H1 (cell line): ENCODE measurements around the gene CLDND1. TPM values are rescaled to one million over a fixed set of nuclear protein-coding genes. Genes with fewer than 3 reads are reported as not detected.

ENCODE experiments used
- CTCF ChIA-PET: fragments of 300-600 bp; sonication (Branson Sonifier 250); formaldehyde crosslinking; loops from one replicate; lab custom pipeline; 2021; ENCODE audit not compliant: partially characterized antibody; lab: Charles Lee
- POLR2A ChIA-PET: fragments of 300-600 bp; sonication (Branson Sonifier 250); formaldehyde crosslinking; loops from one replicate; lab custom pipeline; 2021; ENCODE audit warnings: inconsistent platforms; ENCODE audit not compliant: partially characterized antibody; lab: Charles Lee
- DNase-seq, 2 experiments: peaks; one replicate each; pipeline versions ENCODE4 v3.0.0 to v3.0.0-alpha.2; 2010 to 2022; ENCODE audit warnings: low spot score in 2 of 2, low read depth in 1 of 2, mixed read lengths in 1 of 2
- FAIRE-seq: peaks from 2 replicates; lab custom pipeline; 2011; peaks lifted over from hg19 to GRCh38; lab: Jason Lieb, UNC
- H2AFZ ChIP-seq: 2 replicates; pipeline ENCODE4 v1.8.1; 2012; ENCODE audit warnings: low read length, inconsistent platforms
- H2AK5ac ChIP-seq: 2 replicates; pipeline ENCODE4 v1.6.1; 2013; ENCODE audit warnings: low read depth, low read length
- H2BK120ac ChIP-seq: replicated peaks from 2 replicates; pipeline ENCODE3; 2013; ENCODE audit warnings: low read depth, low read length, inconsistent platforms
- H2BK12ac ChIP-seq: 2 replicates; pipeline ENCODE4 v1.6.1; 2013; ENCODE audit warnings: low read depth, low read length
- H2BK15ac ChIP-seq: 2 replicates; pipeline ENCODE4 v1.6.1; 2013; ENCODE audit warnings: low read length
- H2BK20ac ChIP-seq: 2 replicates; pipeline ENCODE4 v1.6.1; 2013; ENCODE audit warnings: low read length
- H2BK5ac ChIP-seq: 2 replicates; pipeline ENCODE4 v1.6.1; 2013; ENCODE audit warnings: low read depth, low read length
- H3K14ac ChIP-seq: 2 replicates; pipeline ENCODE4 v1.6.1; 2013; ENCODE audit warnings: inconsistent platforms; ENCODE audit not compliant: insufficient read length
- H3K18ac ChIP-seq: 2 replicates; pipeline ENCODE4 v1.6.1; 2013; ENCODE audit warnings: low read length; ENCODE audit errors: extremely low read depth
- H3K23ac ChIP-seq: 2 replicates; pipeline ENCODE4 v1.6.1; 2013; ENCODE audit warnings: inconsistent platforms; ENCODE audit not compliant: insufficient read length
- H3K23me2 ChIP-seq: 2 replicates; pipeline ENCODE4 v1.6.1; 2013; ENCODE audit warnings: low read depth, low read length
- H3K27ac ChIP-seq: 2 replicates; pipeline ENCODE4 v1.6.1; 2011; ENCODE audit warnings: low read depth, low read length, inconsistent platforms
- H3K27me3 ChIP-seq, 4 experiments: replicated peaks in 1 of 4; 1 replicate in 1 of 4; 2 replicates in 3 of 4; pipeline versions ENCODE4 v1.6.1 to v1.8.1; 2011 to 2013; ENCODE audit warnings: low read length in 3 of 4, mild to moderate bottlenecking in 3 of 4, inconsistent platforms in 2 of 4, mixed read lengths in 2 of 4, moderate library complexity in 1 of 4; ENCODE audit not compliant: control insufficient read depth in 3 of 4, insufficient read depth in 3 of 4; ENCODE audit errors: extremely low read depth in 1 of 4
- H3K36me3 ChIP-seq, 4 experiments: 2 replicates each; pipeline versions ENCODE4 v1.6.1 to v1.8.1; 2011 to 2013; ENCODE audit warnings: mild to moderate bottlenecking in 4 of 4, low read length in 3 of 4, moderate library complexity in 2 of 4, control low read depth in 1 of 4, inconsistent platforms in 1 of 4; ENCODE audit not compliant: insufficient read depth in 4 of 4, control insufficient read depth in 2 of 4
- H3K4ac ChIP-seq: replicated peaks from 2 replicates; pipeline ENCODE3; 2013; ENCODE audit warnings: low read length, low read depth, mixed read lengths, inconsistent platforms; ENCODE audit not compliant: insufficient read length
- H3K4me1 ChIP-seq, 4 experiments: replicated peaks in 1 of 4; 1 replicate in 1 of 4; 2 replicates in 3 of 4; pipeline versions ENCODE4 v1.6.1 to v1.8.1; 2011 to 2013; ENCODE audit warnings: low read length in 3 of 4, inconsistent platforms in 2 of 4, mixed read lengths in 1 of 4; ENCODE audit not compliant: insufficient read depth in 4 of 4, control insufficient read depth in 3 of 4
- H3K4me2 ChIP-seq, 2 experiments: 2 replicates each; pipeline versions ENCODE4 v1.6.1 to v1.8.1; 2011 to 2013; ENCODE audit warnings: low read depth in 2 of 2, low read length in 2 of 2, control low read depth in 1 of 2, inconsistent platforms in 1 of 2, mild to moderate bottlenecking in 1 of 2; ENCODE audit not compliant: insufficient read depth in 1 of 2
- H3K4me3 ChIP-seq, 4 experiments: fragments of 200-600, 300-600 bp in 1 of 4; sonication (generic), shearing (Covaris generic), sonication (Bioruptor Twin) in 1 of 4; 2 replicates each; pipeline versions ENCODE4 v1.5.1 to v1.8.1; 2011 to 2016; ENCODE audit warnings: low read length in 4 of 4, low read depth in 3 of 4, control low read depth in 2 of 4, inconsistent platforms in 2 of 4, mild to moderate bottlenecking in 2 of 4, mixed read lengths in 1 of 4, moderate library complexity in 1 of 4; ENCODE audit not compliant: insufficient read depth in 2 of 4; ENCODE audit errors: extremely low read depth in 1 of 4
- H3K56ac ChIP-seq: replicated peaks from 2 replicates; pipeline ENCODE3; 2013; ENCODE audit warnings: low read depth, mild to moderate bottlenecking, mixed read lengths, low read length, inconsistent platforms; ENCODE audit not compliant: insufficient read length
- H3K79me1 ChIP-seq: 2 replicates; pipeline ENCODE4 v1.6.1; 2013; ENCODE audit warnings: low read depth, low read length, control low read depth
- H3K79me2 ChIP-seq, 2 experiments: 2 replicates each; pipeline versions ENCODE4 v1.6.1 to v1.8.1; 2012 to 2013; ENCODE audit warnings: low read length in 2 of 2, mild to moderate bottlenecking in 2 of 2, inconsistent platforms in 1 of 2; ENCODE audit not compliant: insufficient read depth in 2 of 2, control insufficient read depth in 1 of 2
- H3K9ac ChIP-seq, 4 experiments: replicated peaks in 1 of 4; 1 replicate in 1 of 4; 2 replicates in 3 of 4; pipeline versions ENCODE4 v1.6.1 to v1.8.1; 2011 to 2013; ENCODE audit warnings: low read depth in 3 of 4, low read length in 3 of 4, control low read depth in 2 of 4, mild to moderate bottlenecking in 2 of 4, moderate library complexity in 2 of 4, inconsistent platforms in 1 of 4; ENCODE audit errors: extremely low read depth in 1 of 4
- H3K9me3 ChIP-seq, 2 experiments: 2 replicates each; pipeline versions ENCODE4 v1.6.1 to v1.8.1; 2012 to 2013; ENCODE audit warnings: mild to moderate bottlenecking in 2 of 2, moderate library complexity in 2 of 2, control low read depth in 1 of 2, inconsistent platforms in 1 of 2, low read depth in 1 of 2, low read length in 1 of 2, mixed read lengths in 1 of 2; ENCODE audit not compliant: insufficient read depth in 2 of 2
- H4K20me1 ChIP-seq, 2 experiments: replicated peaks in 1 of 2; 2 replicates each; pipeline versions ENCODE3 to v1.8.1; 2011 to 2013; ENCODE audit warnings: inconsistent platforms in 2 of 2, low read length in 2 of 2, mild to moderate bottlenecking in 1 of 2; ENCODE audit not compliant: insufficient read depth in 2 of 2, control insufficient read depth in 1 of 2
- H4K5ac ChIP-seq: 2 replicates; pipeline ENCODE4 v1.6.1; 2013; ENCODE audit warnings: low read length, low read depth, mixed read lengths, inconsistent platforms; ENCODE audit not compliant: insufficient read length
- H4K8ac ChIP-seq: 2 replicates; pipeline ENCODE4 v1.8.0; 2013; ENCODE audit warnings: mild to moderate bottlenecking, moderate library complexity, low read length, inconsistent platforms; ENCODE audit not compliant: insufficient read depth; ENCODE audit errors: extremely low read depth
- H4K91ac ChIP-seq: replicated peaks from 2 replicates; pipeline ENCODE3; 2013; ENCODE audit warnings: low read length, mixed read lengths, inconsistent platforms; ENCODE audit not compliant: insufficient read length
- BCL11A ChIP-seq, 2 experiments: IDR thresholded peaks; one replicate each; pipeline ENCODE4 v1.6.1; 2011; ENCODE audit warnings: low read depth in 2 of 2, low read length in 2 of 2, mild to moderate bottlenecking in 2 of 2
- CBX5 ChIP-seq: fragments of 300-800, 300-1000 bp; sonication (generic); IDR thresholded peaks from 2 replicates; pipeline ENCODE4 v1.7.1; 2016; ENCODE audit warnings: antibody characterized with exemption, low read length, low read depth
- CHD1 ChIP-seq: IDR thresholded peaks from 2 replicates; pipeline ENCODE4 v1.6.1; 2012; ENCODE audit warnings: low read depth, low read length, improper control_type of control experiment
- CTBP2 ChIP-seq: IDR thresholded peaks from 2 replicates; pipeline ENCODE4 v1.7.0; 2011; ENCODE audit warnings: borderline replicate concordance, mild to moderate bottlenecking, moderate library complexity, mixed read lengths, low read length; ENCODE audit not compliant: insufficient read depth, insufficient read length
- KDM1A ChIP-seq: fragments of 200-600, 300-600 bp; sonication (generic); IDR thresholded peaks from 2 replicates; pipeline ENCODE4 v1.7.1; 2016; ENCODE audit warnings: mild to moderate bottlenecking, low read length, borderline replicate concordance
- POLR2A ChIP-seq, 2 experiments: IDR thresholded peaks; 1 replicate in 1 of 2; 2 replicates in 1 of 2; pipeline ENCODE4 v1.6.1; 2011; ENCODE audit warnings: low read depth in 2 of 2, low read length in 2 of 2, mild to moderate bottlenecking in 2 of 2; ENCODE audit errors: control extremely low read depth in 1 of 2
- POU5F1 ChIP-seq: IDR thresholded peaks from 2 replicates; pipeline ENCODE4 v1.6.1; 2011; ENCODE audit warnings: low read depth, mild to moderate bottlenecking, low read length, moderate library complexity
- SAP30 ChIP-seq: fragments of 300-600 bp; sonication (generic); IDR thresholded peaks from 2 replicates; pipeline ENCODE4 v1.7.1; 2012; ENCODE audit warnings: low read length, moderate library complexity, mild to moderate bottlenecking, inconsistent platforms; ENCODE audit not compliant: insufficient read depth, insufficient replicate concordance
- SIX5 ChIP-seq: IDR thresholded peaks from 2 replicates; pipeline ENCODE4 v1.6.1; 2011; ENCODE audit warnings: mild to moderate bottlenecking, low read depth, low read length
- WGBS, 2 experiments: shearing (Covaris generic) in 1 of 2; methylation state at CpG; one replicate each; pipeline versions ENCODE4 v1.1.6 to v1.1.7; 2013 to 2015; ENCODE audit warnings: low lambda C conversion rate in 2 of 2, mixed read lengths in 2 of 2, inconsistent platforms in 1 of 2, low coverage in 1 of 2, missing lambda C conversion rate in 1 of 2; ENCODE audit not compliant: insufficient replicate concordance in 2 of 2, insufficient coverage in 1 of 2, insufficient read length in 1 of 2; ENCODE audit errors: extremely low coverage in 1 of 2, missing lambda C conversion rate in 1 of 2; 5-methylcytosine and 5-hydroxymethylcytosine counted together
- polyA plus RNA-seq, 7 experiments: library from polyadenylated mRNA; depleted of rRNA in 3 of 7; stranded (reverse) in 5 of 7; unstranded in 2 of 7; fragments of >200 nt in 5 of 7; fragments of 200-250 nt in 2 of 7; gene quantifications; 1 replicate in 5 of 7; 2 replicates in 1 of 7; 4 replicates in 1 of 7; pipeline versions ENCODE4 v1.2.1 to v1.2.3, GENCODE V29; 2011 to 2013; ENCODE audit warnings: missing spikeins in 2 of 7, mixed read lengths in 2 of 7
- total RNA-seq: library from RNA; stranded (reverse); fragmentation: NEBNext Ultra II Directional; extraction: Animal tissue kit (Norgen Biotek cat#: 25700); gene quantifications from 2 replicates; pipeline ENCODE4 v1.2.1, GENCODE V29; 2021
- TF ChIP-seq, protein P1 (sequence below), 3 experiments: IDR thresholded peaks; 1 replicate in 2 of 3; 2 replicates in 1 of 3; pipeline versions ENCODE4 v1.5.1 to v1.6.1; 2011; ENCODE audit warnings: low read length in 3 of 3, mild to moderate bottlenecking in 3 of 3, inconsistent platforms in 2 of 3, low read depth in 1 of 3, moderate library complexity in 1 of 3; ENCODE audit not compliant: insufficient read depth in 1 of 3; ENCODE audit errors: control extremely low read depth in 1 of 3

CLDND1 gene
- total and polyA plus RNA-seq, 2 of the 8 experiments (the other 6 are each of a cell fraction or from before 2014, with no cell fraction given): 68.2 to 152 TPM

DNA sequence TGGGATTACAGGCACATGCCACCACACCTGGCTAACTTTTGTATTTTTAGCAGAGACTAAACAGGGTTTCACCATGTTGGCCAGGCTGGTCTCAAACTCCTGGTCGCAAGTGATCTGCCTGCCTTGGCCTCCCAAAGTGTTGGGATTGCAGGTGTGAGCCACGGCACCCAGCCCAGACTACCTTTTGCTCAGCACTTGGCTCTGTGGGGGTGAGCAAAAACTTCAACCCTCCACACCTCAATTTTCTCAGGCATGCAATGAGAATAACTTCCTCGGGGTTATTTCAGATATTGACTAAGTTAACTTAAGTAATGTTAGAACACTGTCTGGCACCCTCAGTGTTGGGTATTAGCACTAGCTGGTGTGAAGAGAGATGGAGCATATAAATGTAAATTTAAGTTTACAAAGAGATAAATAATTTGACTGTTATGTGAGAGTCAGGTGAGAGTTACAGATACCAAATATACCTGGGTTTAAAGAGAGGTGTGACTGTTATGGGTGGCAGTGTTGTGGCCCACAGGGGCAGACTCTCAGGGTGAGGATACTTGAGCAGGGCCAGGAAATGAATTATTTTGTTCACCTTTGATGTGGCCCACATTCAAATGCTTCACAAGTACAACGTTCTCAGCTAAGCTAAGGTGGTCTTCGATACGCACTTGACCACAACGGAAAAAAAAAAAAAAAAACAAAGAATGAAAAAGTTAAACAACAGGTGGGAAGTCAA, 41.7 kb upstream of the CLDND1 start:
- H2BK5ac ChIP-seq: no peak overlapping the region
- H4K20me1 ChIP-seq: no peaks in the 10 kb centered on the region
- H3K27ac ChIP-seq: no peak overlapping the region
- H3K23ac ChIP-seq: no peak overlapping the region
- H3K4me1 ChIP-seq: no peaks in the 10 kb centered on the region
- no peak overlapping the region for H2BK120ac ChIP-seq
- H2BK15ac ChIP-seq: no peak overlapping the region
- FAIRE-seq (no peak), DNase-seq (no peak)
- no peak overlapping the region for H4K5ac ChIP-seq
- no peaks in the 10 kb centered on the region for H3K27me3 ChIP-seq
- H4K91ac ChIP-seq: no peak overlapping the region
- H3K23me2 ChIP-seq: no peaks in the 10 kb centered on the region
- POLR2A ChIA-PET: no interaction called here
- CTCF ChIA-PET: interaction anchor here (2.2 kb wide), 1 partner anchor 9 kb away, joined by 5 read pairs; no protein-coding TSS in a partner anchor
- no peak overlapping the region for H3K4me3 ChIP-seq
- H3K79me1 ChIP-seq: no peaks in the 10 kb centered on the region
- 90% methylated on average over 7 of the region's 7 CpGs; no CpG with 5 or more reads in 1 of the 2 experiments for WGBS, 2 experiments
- no peaks in the 10 kb centered on the region for H3K36me3 ChIP-seq
- H2BK12ac ChIP-seq: no peak overlapping the region
- H4K8ac ChIP-seq: no peak overlapping the region
- no peak overlapping the region for H2BK20ac ChIP-seq
- H3K14ac ChIP-seq: no peak overlapping the region
- no peaks in the 10 kb centered on the region for H3K79me2 ChIP-seq
- no peak overlapping the region for H2AK5ac ChIP-seq
- H3K9me3 ChIP-seq: no peaks in the 10 kb centered on the region
- H3K9ac ChIP-seq: no peak overlapping the region
- H3K4me2 ChIP-seq: no peak overlapping the region
- no peak overlapping the region for H2AFZ ChIP-seq
- H3K4ac ChIP-seq: no peak overlapping the region
- H3K18ac ChIP-seq: no peak overlapping the region
- H3K56ac ChIP-seq: no peak overlapping the region
- TF ChIP-seq CTBP2 (no peak), CBX5 (no peak), CHD1 (no peak), KDM1A (no peak), SAP30 (no peak), POLR2A (IDR thresholded peaks at IDR 0.05; ENCODE audit: control extremely low read depth in 1 of 2, low read depth in 2 of 2, low read length in 2 of 2) (no peak), BCL11A (IDR thresholded peaks at IDR 0.05; ENCODE audit: low read depth in 2 of 2, low read length in 2 of 2) (no peak), SIX5 (no peak), POU5F1 (no peak)
- TF ChIP-seq, protein P1, sequence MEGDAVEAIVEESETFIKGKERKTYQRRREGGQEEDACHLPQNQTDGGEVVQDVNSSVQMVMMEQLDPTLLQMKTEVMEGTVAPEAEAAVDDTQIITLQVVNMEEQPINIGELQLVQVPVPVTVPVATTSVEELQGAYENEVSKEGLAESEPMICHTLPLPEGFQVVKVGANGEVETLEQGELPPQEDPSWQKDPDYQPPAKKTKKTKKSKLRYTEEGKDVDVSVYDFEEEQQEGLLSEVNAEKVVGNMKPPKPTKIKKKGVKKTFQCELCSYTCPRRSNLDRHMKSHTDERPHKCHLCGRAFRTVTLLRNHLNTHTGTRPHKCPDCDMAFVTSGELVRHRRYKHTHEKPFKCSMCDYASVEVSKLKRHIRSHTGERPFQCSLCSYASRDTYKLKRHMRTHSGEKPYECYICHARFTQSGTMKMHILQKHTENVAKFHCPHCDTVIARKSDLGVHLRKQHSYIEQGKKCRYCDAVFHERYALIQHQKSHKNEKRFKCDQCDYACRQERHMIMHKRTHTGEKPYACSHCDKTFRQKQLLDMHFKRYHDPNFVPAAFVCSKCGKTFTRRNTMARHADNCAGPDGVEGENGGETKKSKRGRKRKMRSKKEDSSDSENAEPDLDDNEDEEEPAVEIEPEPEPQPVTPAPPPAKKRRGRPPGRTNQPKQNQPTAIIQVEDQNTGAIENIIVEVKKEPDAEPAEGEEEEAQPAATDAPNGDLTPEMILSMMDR (IDR thresholded peaks at IDR 0.05; ENCODE audit: control extremely low read depth in 1 of 3, insufficient read depth in 1 of 3, low read depth in 1 of 3, low read length in 3 of 3): no peak
